HFFc6 (cell line): Measurements from ENCODE around the gene HRH1. TPM values are rescaled to one million over a fixed set of nuclear protein-coding genes. Genes with fewer than 3 reads are reported as not detected.

ENCODE experiments used
- DNase-seq: peaks from one replicate; pipeline ENCODE4 v3.0.0-alpha.2; 2018
- H3K27ac Mint-ChIP-seq: 2 replicates; pipeline ENCODE4 v1.8.0; 2020; ENCODE audit warnings: mild to moderate bottlenecking, mixed read lengths
- H3K27me3 Mint-ChIP-seq: 2 replicates; pipeline ENCODE4 v1.8.0; 2021; ENCODE audit warnings: mild to moderate bottlenecking, moderate library complexity, mixed read lengths; ENCODE audit not compliant: insufficient read depth
- H3K36me3 Mint-ChIP-seq: 2 replicates; pipeline ENCODE4 v1.8.0; 2021; ENCODE audit warnings: low read depth, mixed read lengths
- H3K4me1 Mint-ChIP-seq: 2 replicates; pipeline ENCODE4 v1.8.0; 2020; ENCODE audit warnings: low read depth, mixed read lengths
- H3K4me3 Mint-ChIP-seq: 2 replicates; pipeline ENCODE4 v1.8.0; 2020; ENCODE audit warnings: mild to moderate bottlenecking, moderate library complexity, mixed read lengths
- H3K9me3 Mint-ChIP-seq: 2 replicates; pipeline ENCODE4 v1.8.0; 2020; ENCODE audit warnings: mild to moderate bottlenecking, mixed read lengths
- CTCF ChIP-seq: fragments of 200-600 bp; sonication (generic); IDR thresholded peaks from 2 replicates; pipeline ENCODE4 v1.5.0; 2021; ENCODE audit warnings: antibody characterized with exemption, mild to moderate bottlenecking
- total RNA-seq, 6 experiments: library from RNA; stranded (reverse); fragmentation: NEBNext Ultra II Directional; extraction: Animal tissue kit (Norgen Biotek cat#: 25700); gene quantifications; 2 replicates in 1 of 6; 3 replicates in 5 of 6; pipeline ENCODE4 v1.2.3, GENCODE V29; 2021

HRH1 gene
- total RNA-seq, 6 experiments from 2014 or later: 4.9 to 8.4 (median 6.4) TPM

DNA sequence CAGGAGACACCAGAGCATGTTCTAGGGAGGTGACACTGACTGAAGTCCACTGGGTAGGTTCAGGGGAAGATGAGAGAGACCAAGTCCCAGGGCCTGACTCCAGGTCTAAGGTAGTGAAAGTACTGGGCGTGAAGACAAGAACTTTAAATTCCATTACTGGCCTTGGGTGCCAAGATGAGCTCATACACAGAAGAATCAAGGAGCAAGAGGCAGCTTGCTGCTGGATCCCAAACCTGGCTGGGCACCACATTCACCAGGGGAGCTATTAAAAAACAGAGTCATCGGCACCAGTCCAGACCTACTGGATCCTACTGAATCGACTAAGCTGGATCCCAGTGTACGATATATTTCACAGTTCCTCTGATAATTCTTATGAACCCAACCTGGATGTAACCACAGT, 75.8 kb downstream of the HRH1 start:
- no peak overlapping the region for H3K4me3 Mint-ChIP-seq
- peaks cover 44% of the 10 kb centered on the region for H3K4me1 Mint-ChIP-seq
- H3K27me3 Mint-ChIP-seq: peaks cover 5% of the 10 kb centered on the region
- no peak for TF ChIP-seq CTCF
- no peak overlapping the region; the same call in 1 of the 2 replicates for H3K27ac Mint-ChIP-seq
- peaks cover 23% of the 10 kb centered on the region for H3K36me3 Mint-ChIP-seq
- no peaks in the 10 kb centered on the region for H3K9me3 Mint-ChIP-seq
- DNase-seq: no peak

GRCh38 chr3:11230832-11231231, 76.5 kb downstream of the HRH1 start:
- TF ChIP-seq CTCF: no peak
- no peak overlapping the region for H3K27ac Mint-ChIP-seq
- no peaks in the 10 kb centered on the region for H3K9me3 Mint-ChIP-seq
- H3K4me1 Mint-ChIP-seq: peaks cover 44% of the 10 kb centered on the region
- peaks cover 2% of the 10 kb centered on the region; the same call in 1 of the 2 replicates for H3K27me3 Mint-ChIP-seq
- no peak for DNase-seq
- peaks cover 21% of the 10 kb centered on the region for H3K36me3 Mint-ChIP-seq
- no peak overlapping the region for H3K4me3 Mint-ChIP-seq

GRCh38 chr3:11235385-11235784, 81.1 kb downstream of the HRH1 start:
- no peak for DNase-seq
- peaks cover 59% of the 10 kb centered on the region for H3K4me1 Mint-ChIP-seq
- no peak for TF ChIP-seq CTCF
- H3K4me3 Mint-ChIP-seq: no peak overlapping the region
- peaks cover 13% of the 10 kb centered on the region for H3K9me3 Mint-ChIP-seq
- peaks cover 1% of the 10 kb centered on the region; the same call in 1 of the 2 replicates for H3K27me3 Mint-ChIP-seq
- no peak overlapping the region for H3K27ac Mint-ChIP-seq
- peaks cover 27% of the 10 kb centered on the region for H3K36me3 Mint-ChIP-seq

DNA sequence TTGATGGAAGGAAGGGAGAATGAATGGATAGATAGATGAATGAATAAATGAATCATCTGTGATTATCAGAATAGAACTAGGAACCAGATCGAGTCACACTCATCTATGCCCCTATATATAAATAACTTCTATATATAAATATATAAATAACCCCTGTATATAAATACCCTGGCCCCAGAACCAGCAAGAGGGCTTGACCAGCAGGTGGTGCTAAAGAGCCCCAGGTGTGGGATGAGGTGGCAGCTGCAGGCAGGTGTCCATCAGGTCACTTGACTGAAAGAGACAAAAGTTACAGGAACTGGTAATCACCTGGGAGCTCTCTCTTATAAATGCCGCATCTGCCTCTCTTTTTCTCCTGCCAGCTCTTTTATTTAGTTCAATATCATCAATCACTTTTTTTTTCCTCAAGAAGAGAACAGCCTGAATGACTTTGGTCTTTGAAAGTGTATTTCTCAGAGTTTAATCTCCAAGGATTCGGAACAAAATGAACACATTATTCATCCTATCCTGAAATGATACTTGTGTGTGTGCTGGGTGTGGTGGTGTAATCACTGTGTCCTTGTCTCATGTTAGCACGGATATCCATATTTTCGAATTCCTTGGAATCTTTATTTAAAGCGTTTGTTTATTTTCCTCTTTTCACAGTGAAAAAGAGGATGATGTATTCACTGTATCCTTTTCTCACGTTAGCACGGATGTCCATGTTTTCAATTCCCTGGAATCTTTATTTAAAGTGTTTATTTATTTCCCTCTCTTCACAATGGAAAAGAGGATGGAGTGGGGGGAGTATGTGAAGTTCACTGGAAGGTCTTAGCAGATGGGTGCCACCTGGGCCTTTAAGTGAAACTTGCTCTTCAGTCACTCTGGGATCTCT, 82.5 kb downstream of the HRH1 start:
- peak overlapping the region; percentile 79; the same call in 1 of the 2 replicates for H3K4me3 Mint-ChIP-seq
- H3K4me1 Mint-ChIP-seq: peaks cover 57% of the 10 kb centered on the region
- H3K36me3 Mint-ChIP-seq: peaks cover 33% of the 10 kb centered on the region
- peak; percentile 94 for TF ChIP-seq CTCF
- peak overlapping the region; percentile 97 for H3K27ac Mint-ChIP-seq
- peaks cover 1% of the 10 kb centered on the region; the same call in 1 of the 2 replicates for H3K27me3 Mint-ChIP-seq
- H3K9me3 Mint-ChIP-seq: peaks cover 16% of the 10 kb centered on the region
- DNase-seq: peak; percentile 16

DNA sequence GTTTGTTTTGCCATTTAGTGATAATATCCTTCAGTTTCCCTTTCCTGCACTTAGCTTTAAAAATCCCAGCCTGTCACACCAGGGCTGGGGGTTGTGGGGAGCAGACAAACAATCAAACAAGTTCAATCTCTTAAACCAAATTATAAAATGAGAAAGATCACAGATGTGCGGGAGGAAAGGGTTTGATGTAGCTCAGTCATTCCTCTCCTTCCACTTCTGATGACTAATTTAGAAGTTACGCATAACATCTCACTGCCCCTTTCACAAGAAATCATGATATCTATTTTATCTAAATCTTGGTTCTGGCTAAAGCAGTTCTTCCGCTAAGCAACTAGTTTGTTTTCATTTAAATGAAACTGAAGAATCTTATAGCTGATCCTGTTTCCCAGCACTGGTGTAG, 83.8 kb downstream of the HRH1 start:
- peak overlapping the region; percentile 79 for H3K4me3 Mint-ChIP-seq
- peak overlapping the region; percentile 97 for H3K27ac Mint-ChIP-seq
- H3K9me3 Mint-ChIP-seq: peaks cover 16% of the 10 kb centered on the region

More for the DNA sequence above, 83.8 kb downstream of the HRH1 start:
- Mint-ChIP-seq H3K27me3 (peaks cover 1% of the 10 kb centered on the region; the same call in 1 of the 2 replicates), H3K4me1 (peaks cover 57% of the 10 kb centered on the region), H3K36me3 (peaks cover 29% of the 10 kb centered on the region)
- no peak for TF ChIP-seq CTCF
- DNase-seq: peak; percentile 89
